SU-DHL-6 (cell line): ENCODE measurements around the gene HMGCL.
"Not testable (repeated sequence)": the region's sequence is repeated elsewhere in the genome, so short reads cannot be mapped to it uniquely, and the experiment has no call there.

Experiments used
- H2AFZ ChIP-seq: fragments of 200-600 bp; sonication (generic); 2 replicates; pipeline ENCODE4 v1.6.1; 2014; ENCODE audit warnings: low read depth, mild to moderate bottlenecking, moderate library complexity, mixed read lengths, antibody characterized with exemption, low read length; ENCODE audit not compliant: severe bottlenecking
- H3F3A ChIP-seq: fragments of 200-600 bp; shearing (Covaris generic); 2 replicates; pipeline ENCODE4 v1.6.0; 2016; ENCODE audit warnings: antibody characterized with exemption, mild to moderate bottlenecking; ENCODE audit not compliant: insufficient read depth
- H3K27ac ChIP-seq: fragments of 200-600 bp; sonication (generic); 2 replicates; pipeline ENCODE4 v1.5.1; 2016; ENCODE audit warnings: low read depth, mild to moderate bottlenecking, low read length, moderate library complexity, mixed read lengths
- H3K27me3 ChIP-seq: fragments of 200-600 bp; sonication (generic), shearing (Covaris generic); 2 replicates; pipeline ENCODE4 v1.6.0; 2014; ENCODE audit warnings: mild to moderate bottlenecking, low read length
- H3K36me3 ChIP-seq: fragments of 200-600 bp; sonication (generic); 2 replicates; pipeline ENCODE4 v1.6.1; 2014; ENCODE audit warnings: mild to moderate bottlenecking, low read length, mixed read lengths
- H3K4me2 ChIP-seq: fragments of 300-600, 200-600 bp; shearing (Covaris generic), sonication (generic); 2 replicates; pipeline ENCODE4 v1.6.0; 2014; ENCODE audit warnings: low read length, low read depth, mild to moderate bottlenecking; ENCODE audit not compliant: poor library complexity, severe bottlenecking
- H3K4me3 ChIP-seq: fragments of 200-600 bp; sonication (generic); 2 replicates; pipeline ENCODE4 v1.5.1; 2014; ENCODE audit warnings: antibody characterized with exemption, low read length, mild to moderate bottlenecking, mixed read lengths; ENCODE audit not compliant: insufficient read depth, poor library complexity, severe bottlenecking
- H3K79me2 ChIP-seq: fragments of 200-600 bp; sonication (generic); 2 replicates; pipeline ENCODE4 v1.6.1; 2014; ENCODE audit warnings: mild to moderate bottlenecking, low read length, moderate library complexity; ENCODE audit not compliant: insufficient read depth
- H3K9ac ChIP-seq: fragments of 200-600 bp; sonication (generic); 2 replicates; pipeline ENCODE4 v1.7.0; 2014; ENCODE audit warnings: mild to moderate bottlenecking, low read length
- H3K9me2 ChIP-seq: fragments of 200-600 bp; sonication (generic); replicated peaks from 2 replicates; pipeline ENCODE4 v1.6.1; 2014; ENCODE audit warnings: low read length; ENCODE audit not compliant: insufficient read depth
- H3K9me3 ChIP-seq: fragments of 200-600 bp; sonication (generic); 2 replicates; pipeline ENCODE4 v1.6.1; 2014; ENCODE audit warnings: low read length, mixed read lengths; ENCODE audit not compliant: insufficient read depth
- H4K20me1 ChIP-seq: fragments of 200-600 bp; sonication (generic); 2 replicates; pipeline ENCODE4 v1.6.1; 2014; ENCODE audit warnings: low read depth, mild to moderate bottlenecking, antibody characterized with exemption, low read length, moderate library complexity, mixed read lengths
- EZH2phosphoT487 ChIP-seq: fragments of 200-600 bp; sonication (generic), shearing (Covaris generic); conservative IDR thresholded peaks from 2 replicates; pipeline ENCODE4 v1.6.1; 2018; ENCODE audit warnings: mild to moderate bottlenecking, antibody characterized with exemption, low read length, moderate library complexity, mixed read lengths
- TF ChIP-seq, protein P1 (sequence below): fragments of 200-600 bp; sonication (generic); IDR thresholded peaks from one replicate; pipeline ENCODE4 v1.5.1; 2017; ENCODE audit warnings: antibody characterized with exemption, mild to moderate bottlenecking, low read length, moderate library complexity; ENCODE audit not compliant: insufficient read depth, poor library complexity, severe bottlenecking

The HMGCL gene

DNA sequence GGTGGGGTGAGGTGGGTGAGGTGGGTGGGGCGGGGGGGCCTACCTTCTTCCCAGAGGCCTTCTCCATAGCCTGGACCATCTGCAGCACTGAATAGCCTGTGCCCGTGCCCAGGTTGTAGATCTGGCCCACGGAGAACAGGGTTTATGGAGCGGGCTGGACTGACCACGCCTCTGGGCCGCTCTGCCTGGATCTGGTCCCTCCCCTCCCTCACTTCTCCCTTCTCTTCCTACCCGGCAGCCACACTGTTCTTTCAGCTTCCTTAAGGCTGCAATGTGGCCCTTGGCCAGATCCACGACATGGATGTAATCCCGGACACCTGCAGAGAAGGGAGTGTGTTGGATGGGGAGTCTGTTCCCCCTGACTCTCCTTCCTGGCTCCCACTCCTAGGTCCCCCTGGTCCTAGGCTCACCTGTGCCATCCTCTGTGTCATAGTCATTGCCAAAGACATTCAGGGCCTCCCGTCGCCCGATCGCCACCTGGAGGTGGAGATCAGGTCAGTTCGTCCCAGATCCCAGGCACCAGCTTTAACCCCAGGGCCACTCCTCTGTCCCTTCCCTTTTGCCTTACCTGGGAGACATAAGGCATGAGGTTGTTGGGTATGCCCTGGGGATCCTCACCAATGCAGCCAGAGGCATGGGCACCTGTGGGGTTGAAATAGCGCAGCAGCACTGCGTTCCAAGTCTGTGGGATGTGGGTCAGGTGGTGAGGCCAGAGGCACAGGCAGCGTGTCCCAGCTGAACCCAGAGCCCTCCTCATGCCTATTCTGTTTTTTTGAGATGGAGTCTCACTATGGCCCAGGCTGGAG lies 28.6 kb downstream of the HMGCL start:
- Histone ChIP-seq H3K27ac (no peak overlapping the region), H3K27me3 (no peaks in the 10 kb centered on the region), H2AFZ (no peak overlapping the region), H3K9me3 (no peaks in the 10 kb centered on the region), H3K9ac (no peak overlapping the region), H3K9me2 (no peaks in the 10 kb centered on the region), H3F3A (no peaks in the 10 kb centered on the region), H3K4me2 (no peak overlapping the region), H4K20me1 (no peaks in the 10 kb centered on the region), H3K79me2 (peaks cover 13% of the 10 kb centered on the region), H3K4me3 (no peak overlapping the region), H3K36me3 (no peaks in the 10 kb centered on the region)
- TF ChIP-seq EZH2phosphoT487, result no peak
- TF ChIP-seq, protein P1, sequence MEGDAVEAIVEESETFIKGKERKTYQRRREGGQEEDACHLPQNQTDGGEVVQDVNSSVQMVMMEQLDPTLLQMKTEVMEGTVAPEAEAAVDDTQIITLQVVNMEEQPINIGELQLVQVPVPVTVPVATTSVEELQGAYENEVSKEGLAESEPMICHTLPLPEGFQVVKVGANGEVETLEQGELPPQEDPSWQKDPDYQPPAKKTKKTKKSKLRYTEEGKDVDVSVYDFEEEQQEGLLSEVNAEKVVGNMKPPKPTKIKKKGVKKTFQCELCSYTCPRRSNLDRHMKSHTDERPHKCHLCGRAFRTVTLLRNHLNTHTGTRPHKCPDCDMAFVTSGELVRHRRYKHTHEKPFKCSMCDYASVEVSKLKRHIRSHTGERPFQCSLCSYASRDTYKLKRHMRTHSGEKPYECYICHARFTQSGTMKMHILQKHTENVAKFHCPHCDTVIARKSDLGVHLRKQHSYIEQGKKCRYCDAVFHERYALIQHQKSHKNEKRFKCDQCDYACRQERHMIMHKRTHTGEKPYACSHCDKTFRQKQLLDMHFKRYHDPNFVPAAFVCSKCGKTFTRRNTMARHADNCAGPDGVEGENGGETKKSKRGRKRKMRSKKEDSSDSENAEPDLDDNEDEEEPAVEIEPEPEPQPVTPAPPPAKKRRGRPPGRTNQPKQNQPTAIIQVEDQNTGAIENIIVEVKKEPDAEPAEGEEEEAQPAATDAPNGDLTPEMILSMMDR, result no peak

DNA sequence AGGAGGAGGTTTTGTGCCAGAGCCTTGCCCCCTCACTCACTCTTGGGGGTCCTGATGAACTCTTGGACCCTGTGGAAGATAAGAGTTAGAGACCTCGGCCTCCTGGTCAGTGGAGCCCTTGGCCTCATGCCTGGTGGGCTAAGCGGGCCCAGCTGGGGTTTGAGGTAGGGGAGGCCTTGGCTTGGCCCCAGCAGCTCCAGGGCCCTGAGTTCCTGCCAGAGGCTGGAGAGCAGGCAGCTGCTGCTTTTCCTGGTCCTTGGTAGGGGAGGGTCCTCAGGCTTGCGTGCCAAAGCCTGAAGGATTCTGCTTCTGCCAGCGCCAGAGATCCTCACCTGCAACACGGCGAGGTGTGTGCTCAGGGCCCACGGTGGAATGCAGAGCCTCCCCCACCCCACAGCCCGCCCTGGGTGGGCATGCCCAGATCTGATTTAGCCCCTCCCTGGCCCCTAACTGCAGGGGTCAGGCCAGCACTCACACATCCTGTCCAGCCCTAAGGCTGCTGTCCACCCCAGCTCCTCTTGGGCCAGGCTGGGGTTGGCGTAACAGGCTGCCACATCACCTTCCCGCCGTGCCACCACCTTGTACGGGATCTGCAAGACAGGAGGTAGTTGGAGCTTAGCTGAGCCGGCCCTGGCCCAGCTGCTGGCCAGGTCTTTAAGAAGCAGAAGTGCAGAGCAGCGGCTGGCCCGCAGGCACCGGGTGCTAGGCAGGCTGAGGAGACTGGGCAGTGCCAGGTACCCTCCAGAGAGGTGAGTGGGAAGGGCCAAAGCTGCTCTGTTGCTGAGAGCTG lies 29.4 kb downstream of the HMGCL start:
- H3K9me2 ChIP-seq, result no peaks in the 10 kb centered on the region
- TF ChIP-seq, protein P1, result no peak
- TF ChIP-seq EZH2phosphoT487, result no peak
- H3K79me2 ChIP-seq, result peaks cover 20% of the 10 kb centered on the region
- no peaks in the 10 kb centered on the region for H4K20me1 ChIP-seq
- no peak overlapping the region for H3K4me2 ChIP-seq
- no peak overlapping the region for H3K9ac ChIP-seq
- no peaks in the 10 kb centered on the region for H3K27me3 ChIP-seq
- no peaks in the 10 kb centered on the region for H3F3A ChIP-seq
- H2AFZ ChIP-seq, result no peak overlapping the region
- no peak overlapping the region for H3K4me3 ChIP-seq
- H3K9me3 ChIP-seq, result no peaks in the 10 kb centered on the region
- H3K27ac ChIP-seq, result no peak overlapping the region
- H3K36me3 ChIP-seq, result no peaks in the 10 kb centered on the region

DNA sequence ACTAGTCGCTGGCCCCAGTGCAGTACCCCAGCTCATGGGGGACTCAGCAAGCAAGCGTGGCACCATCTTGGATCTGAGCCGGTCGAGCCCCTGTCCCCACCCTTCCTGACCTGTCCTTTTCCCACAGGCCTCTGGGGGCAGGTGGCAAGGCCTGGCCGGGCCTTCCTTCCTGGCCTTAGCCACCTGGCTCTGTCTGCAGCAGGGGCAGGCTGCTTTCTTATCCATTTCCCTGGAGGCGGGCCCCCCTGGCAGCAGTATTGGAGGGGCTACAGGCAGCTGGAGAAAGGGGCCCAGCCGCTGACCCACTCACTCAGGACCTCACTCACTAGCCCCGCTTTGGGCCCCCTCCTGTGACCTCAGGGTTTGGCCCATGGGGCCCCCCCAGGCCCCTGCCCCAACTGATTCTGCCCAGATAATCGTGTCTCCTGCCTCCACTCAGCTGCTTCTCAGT lies 30.5 kb downstream of the HMGCL start:
- not testable (repeated sequence) for H3K9me2 ChIP-seq, H3K9ac ChIP-seq, H2AFZ ChIP-seq, H3K9me3 ChIP-seq, H3K4me3 ChIP-seq, H3K27me3 ChIP-seq, H3F3A ChIP-seq, H3K4me2 ChIP-seq, H3K27ac ChIP-seq, H4K20me1 ChIP-seq, H3K36me3 ChIP-seq
- H3K79me2 ChIP-seq, result peaks cover 20% of the 10 kb centered on the region
